HepG2 (cell line): Measurements from ENCODE around the gene COL26A1. TPM values are rescaled to one million over a fixed set of nuclear protein-coding genes. Genes with fewer than 3 reads are reported as not detected.

ENCODE experiments used
- ATAC-seq: fragments of 200-7000 bp; cut with Tn5 transposase; 3 replicates; pipeline ENCODE4 v1.9.1; 2020; ENCODE audit warnings: mild to moderate bottlenecking, moderate library complexity
- BruUV-seq: library from RNA; stranded (reverse); fragments of 400-500 nt; replicated peaks from 2 replicates; lab custom pipeline; 2021; lab: Mats Ljungman, UMichigan
- CTCF ChIA-PET: fragments of 300-600 bp; formaldehyde crosslinking; extraction: SDS; loops from one replicate; lab custom pipeline; 2021; ENCODE audit warnings: low total read pairs, inconsistent platforms, low intra/inter-chr PET ratio; lab: Yijun Ruan, JAX
- POLR2A ChIA-PET: fragments of 350-600 bp; sonication (Branson Sonifier 250); formaldehyde crosslinking; loops from one replicate; lab custom pipeline; 2020; ENCODE audit warnings: antibody characterized with exemption, inconsistent platforms; lab: Yijun Ruan, JAX
- DNase-seq: peaks from one replicate; pipeline ENCODE4 v3.0.0-alpha.2; 2015; ENCODE audit warnings: low spot score
- FAIRE-seq: peaks from 3 replicates; lab custom pipeline; 2011; peaks lifted over from hg19 to GRCh38; lab: Jason Lieb, UNC
- H2AFZ ChIP-seq: one replicate; pipeline ENCODE4 v1.6.1; 2011; ENCODE audit warnings: low read length, inconsistent platforms
- H3K27ac ChIP-seq: fragments of 300-600 bp; 3 replicates; pipeline ENCODE4 v1.8.0; 2011; ENCODE audit warnings: mixed run types, mild to moderate bottlenecking, mixed read lengths, low read length, inconsistent platforms; ENCODE audit not compliant: insufficient read depth; ENCODE audit errors: extremely low read length
- H3K27me3 ChIP-seq, 2 experiments: fragments of 200-600 bp in 1 of 2; 2 replicates in 1 of 2; 3 replicates in 1 of 2; pipeline versions ENCODE4 v1.6.0 to v1.8.0; 2011; ENCODE audit warnings: low read length in 2 of 2, mild to moderate bottlenecking in 2 of 2, moderate library complexity in 2 of 2, inconsistent platforms in 1 of 2; ENCODE audit not compliant: insufficient read depth in 2 of 2, control insufficient read depth in 1 of 2
- H3K36me3 ChIP-seq, 2 experiments: fragments of 200-600 bp in 1 of 2; replicated peaks in 1 of 2; 2 replicates in 1 of 2; 3 replicates in 1 of 2; pipeline versions ENCODE4 v1.5.1 to v1.8.0; 2011; ENCODE audit warnings: low read length in 2 of 2, inconsistent platforms in 1 of 2; ENCODE audit not compliant: insufficient read depth in 2 of 2, control insufficient read depth in 1 of 2
- H3K4me1 ChIP-seq: 2 replicates; pipeline ENCODE4 v1.5.1; 2012; ENCODE audit warnings: low read length, inconsistent platforms; ENCODE audit not compliant: insufficient read depth
- H3K4me2 ChIP-seq: 2 replicates; pipeline ENCODE4 v1.6.0; 2011; ENCODE audit warnings: low read depth, low read length, inconsistent platforms
- H3K4me3 ChIP-seq, 3 experiments: fragments of 200-600 bp in 1 of 3; sonication (generic), shearing (Covaris generic) in 1 of 3; replicated peaks in 1 of 3; 2 replicates each; pipeline ENCODE4 v1.5.1; 2011 to 2016; ENCODE audit warnings: low read length in 3 of 3, inconsistent platforms in 2 of 3, low read depth in 2 of 3, mild to moderate bottlenecking in 2 of 3, control low read depth in 1 of 3, mixed read lengths in 1 of 3; ENCODE audit not compliant: insufficient read depth in 1 of 3
- H3K79me2 ChIP-seq: one replicate; pipeline ENCODE4 v1.6.1; 2011; ENCODE audit warnings: low read length, inconsistent platforms; ENCODE audit not compliant: insufficient read depth
- H3K9ac ChIP-seq: 2 replicates; pipeline ENCODE4 v1.6.0; 2011; ENCODE audit warnings: mild to moderate bottlenecking, low read depth, low read length, inconsistent platforms; ENCODE audit not compliant: insufficient read depth
- H3K9me3 ChIP-seq: 2 replicates; pipeline ENCODE4 v1.5.1; 2012; ENCODE audit warnings: mild to moderate bottlenecking, low read length
- H4K20me1 ChIP-seq: 2 replicates; pipeline ENCODE4 v1.6.0; 2011; ENCODE audit warnings: inconsistent platforms, mild to moderate bottlenecking, low read length, moderate library complexity; ENCODE audit not compliant: insufficient read depth
- ARID2 ChIP-seq: sonication (generic); formaldehyde crosslinking; IDR thresholded peaks from 2 replicates; pipeline ENCODE4 v1.8.1; 2022; ENCODE audit warnings: mild to moderate bottlenecking, missing genetic modification reagents, borderline replicate concordance
- CEBPB ChIP-seq: IDR thresholded peaks from 2 replicates; pipeline ENCODE4 v1.6.1; 2011; ENCODE audit warnings: low read depth, low read length, improper control_type of control experiment, borderline replicate concordance
- ETV6 ChIP-seq: sonication (generic); formaldehyde crosslinking; conservative IDR thresholded peaks from 2 replicates; pipeline ENCODE4 v1.4.0; 2020; ENCODE audit warnings: missing genetic modification reagents
- SIX4 ChIP-seq: sonication (generic); formaldehyde crosslinking; IDR thresholded peaks from 2 replicates; pipeline ENCODE4 v1.4.0; 2020; ENCODE audit warnings: missing genetic modification reagents
- TAF15 ChIP-seq: fragments of 200-400 bp; formaldehyde crosslinking; IDR thresholded peaks from one replicate; pipeline ENCODE4 v1.6.1; 2018; ENCODE audit warnings: mild to moderate bottlenecking, low read depth, low read length; ENCODE audit not compliant: poor library complexity, severe bottlenecking
- ZNF180 ChIP-seq: sonication (generic); formaldehyde crosslinking; IDR thresholded peaks from 2 replicates; pipeline ENCODE4 v1.4.0; 2020; ENCODE audit warnings: low read depth, missing genetic modification reagents, borderline replicate concordance
- ZNF292 ChIP-seq: sonication (generic); formaldehyde crosslinking; IDR thresholded peaks from 2 replicates; pipeline ENCODE4 v1.8.1; 2022; ENCODE audit warnings: mild to moderate bottlenecking, low read depth, missing genetic modification reagents, borderline replicate concordance
- ZNF331 ChIP-seq: sonication (generic); formaldehyde crosslinking; IDR thresholded peaks from 2 replicates; pipeline ENCODE4 v1.4.0; 2020; ENCODE audit warnings: missing genetic modification reagents
- ZNF501 ChIP-seq: sonication (generic); formaldehyde crosslinking; IDR thresholded peaks from 2 replicates; pipeline ENCODE4 v1.5.1; 2020; ENCODE audit warnings: mild to moderate bottlenecking, moderate library complexity, missing genetic modification reagents
- ZNF660 ChIP-seq: sonication (generic); formaldehyde crosslinking; IDR thresholded peaks from 2 replicates; pipeline ENCODE4 v1.5.1; 2020; ENCODE audit warnings: mild to moderate bottlenecking, low read depth, missing genetic modification reagents, borderline replicate concordance
- WGBS: methylation state at CpG from one replicate; pipeline ENCODE4 v1.1.6; 2017; ENCODE audit warnings: low lambda C conversion rate; 5-methylcytosine and 5-hydroxymethylcytosine counted together
- in situ Hi-C: cut with HindIII; loops from 2 replicates; pipeline ENCODE4 v1.10.0; 2017; ENCODE audit warnings: low pct_unique_long_range_greater_than_20kb; ENCODE audit not compliant: extremely low pct_ligation_motif_present
- intact Hi-C: fragments of 100-400 bp; cut with micrococcal nuclease; formaldehyde crosslinking; loops from one replicate; pipeline ENCODE4 v1.10.0; 2022; ENCODE audit not compliant: unreplicated experiment
- polyA plus RNA-seq, 8 experiments: library from polyadenylated mRNA; depleted of rRNA in 3 of 8; stranded (reverse) in 7 of 8; unstranded in 1 of 8; fragments of >200 nt; fragmentation: Illumina TruSeq in 4 of 8; extraction: Trizol in 4 of 8; gene quantifications; 2 replicates each; pipeline versions ENCODE4 v1.2.1 to v1.2.3, GENCODE V29; 2011 to 2016; ENCODE audit warnings: low read depth in 4 of 8, missing spikeins in 1 of 8, mixed read lengths in 1 of 8; ENCODE audit not compliant: insufficient read depth in 1 of 8
- total RNA-seq, 5 experiments: library from RNA; depleted of rRNA; stranded (reverse); fragments of >200 nt; fragmentation: Illumina TruSeq; extraction: Trizol; gene quantifications; 2 replicates each; pipeline ENCODE4 v1.2.3, GENCODE V29; 2016; ENCODE audit warnings: low read depth in 1 of 5
- TF ChIP-seq, protein P1 (sequence below): IDR thresholded peaks from 2 replicates; pipeline ENCODE4 v1.6.1; 2018; ENCODE audit warnings: missing genetic modification reagents
- TF ChIP-seq, protein P2 (sequence below): sonication (generic); formaldehyde crosslinking; conservative IDR thresholded peaks from 2 replicates; pipeline ENCODE4 v1.4.0; 2020; ENCODE audit warnings: missing genetic modification reagents

COL26A1 gene
- total and polyA plus RNA-seq, 2 of the 13 experiments (the other 11 are each of a cell fraction or from before 2014, with no cell fraction given) = 7.8 to 9.2 TPM

DNA sequence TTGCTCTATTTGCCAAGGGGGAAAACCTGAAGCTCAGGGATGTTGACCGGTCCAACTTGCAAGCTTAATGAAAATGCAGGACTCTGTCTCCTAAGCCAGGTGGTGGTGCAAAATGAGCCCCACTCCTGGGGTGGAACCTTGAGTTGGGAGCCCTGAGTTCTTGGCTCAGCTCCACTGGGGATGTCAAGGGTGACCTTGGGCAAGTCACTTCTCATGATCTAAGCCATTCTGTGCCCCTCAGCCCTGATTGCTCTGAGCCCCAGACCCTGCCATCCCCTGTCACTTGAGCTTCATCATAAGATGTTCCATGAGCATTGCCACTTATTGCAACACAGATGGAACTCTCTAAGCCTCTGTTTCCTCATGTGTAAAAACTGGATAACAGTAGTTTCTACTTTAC, 232.6 kb downstream of the COL26A1 start:
- TF ChIP-seq SIX4 (CRISPR knock-in tag) (no peak), TAF15 (no peak), ZNF331 (no peak), CEBPB (0 out of 2 replicates have a peak, but pooled peaks have one; percentile 12), ZNF501 (CRISPR knock-in tag) (no peak)
- TF ChIP-seq, protein P1, sequence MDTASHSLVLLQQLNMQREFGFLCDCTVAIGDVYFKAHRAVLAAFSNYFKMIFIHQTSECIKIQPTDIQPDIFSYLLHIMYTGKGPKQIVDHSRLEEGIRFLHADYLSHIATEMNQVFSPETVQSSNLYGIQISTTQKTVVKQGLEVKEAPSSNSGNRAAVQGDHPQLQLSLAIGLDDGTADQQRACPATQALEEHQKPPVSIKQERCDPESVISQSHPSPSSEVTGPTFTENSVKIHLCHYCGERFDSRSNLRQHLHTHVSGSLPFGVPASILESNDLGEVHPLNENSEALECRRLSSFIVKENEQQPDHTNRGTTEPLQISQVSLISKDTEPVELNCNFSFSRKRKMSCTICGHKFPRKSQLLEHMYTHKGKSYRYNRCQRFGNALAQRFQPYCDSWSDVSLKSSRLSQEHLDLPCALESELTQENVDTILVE (CRISPR knock-in tag) = no peak
- no TSS peak for BruUV-seq
- H3K79me2 ChIP-seq = no peaks in the 10 kb centered on the region
- H3K27ac ChIP-seq = no peak overlapping the region
- H4K20me1 ChIP-seq = no peaks in the 10 kb centered on the region
- peaks cover 0 to 6% of the 10 kb centered on the region in 2 experiments; a peak in 3 of 5 replicates for H3K27me3 ChIP-seq
- in situ Hi-C loops = no loop called here
- peaks cover 35% of the 10 kb centered on the region for H3K4me1 ChIP-seq
- ChIA-PET POLR2A (no interaction called here), CTCF (no interaction called here)
- no peak overlapping the region for H3K4me3 ChIP-seq
- DNase-seq (no peak), ATAC-seq (no peak), FAIRE-seq (no peak)
- H2AFZ ChIP-seq = no peak overlapping the region
- no CpG with 5 or more reads among the region's 1 CpG for WGBS
- H3K36me3 ChIP-seq = no peaks in the 10 kb centered on the region
- no peak overlapping the region for H3K4me2 ChIP-seq
- intact Hi-C loops = no loop called here
- H3K9me3 ChIP-seq = no peaks in the 10 kb centered on the region
- no peak overlapping the region for H3K9ac ChIP-seq

DNA sequence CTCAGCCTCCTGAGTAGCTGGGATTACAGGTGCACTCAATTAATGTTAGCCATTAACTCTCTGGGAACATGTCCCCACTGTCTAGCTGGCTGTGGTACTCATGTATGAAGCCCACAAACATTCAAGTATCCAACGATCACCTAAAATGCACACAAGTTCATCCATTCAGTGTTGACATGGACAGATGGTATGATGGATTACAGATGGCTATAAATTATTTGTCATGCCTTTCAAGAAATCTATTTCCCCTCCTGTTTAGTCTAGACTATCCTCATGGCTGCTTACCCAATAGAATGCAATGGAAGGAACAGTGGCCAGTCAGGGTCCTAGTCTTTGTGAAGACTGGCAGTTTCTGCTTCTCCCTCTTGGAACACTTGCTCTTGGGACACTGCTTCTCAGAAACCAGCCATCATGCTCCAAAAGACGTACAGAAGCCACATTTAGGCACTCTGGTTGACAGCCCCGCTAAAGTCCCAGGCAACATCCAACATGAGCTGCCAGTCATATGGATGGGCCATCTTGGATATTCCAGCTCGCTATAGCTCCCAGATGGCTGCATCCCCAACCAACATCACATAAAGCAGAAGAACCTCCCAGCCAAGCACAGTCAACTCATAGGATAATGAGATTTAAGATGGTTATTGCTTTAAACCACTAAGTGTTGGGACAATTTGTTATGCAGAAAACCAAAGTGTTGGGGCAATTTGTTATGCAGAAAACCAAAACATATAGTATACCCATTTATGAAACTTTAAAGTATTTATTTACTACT, 233.3 kb downstream of the COL26A1 start:
- peaks cover 0 to 8% of the 10 kb centered on the region in 2 experiments; a peak in 3 of 5 replicates for H3K27me3 ChIP-seq
- no peak for FAIRE-seq
- 87% methylated on average over 2 of the region's 4 CpGs for WGBS
- ChIA-PET POLR2A (no interaction called here), CTCF (no interaction called here)
- peaks cover 41% of the 10 kb centered on the region for H3K4me1 ChIP-seq
- no peak overlapping the region for H3K9ac ChIP-seq
- no peak for DNase-seq
- H3K4me3 ChIP-seq = no peak overlapping the region
- no peaks in the 10 kb centered on the region for H3K9me3 ChIP-seq
- ATAC-seq = no peak
- intact Hi-C loops (no loop called here), in situ Hi-C loops (no loop called here)
- no TSS peak for BruUV-seq
- no peaks in the 10 kb centered on the region for H3K79me2 ChIP-seq
- no peaks in the 10 kb centered on the region for H3K36me3 ChIP-seq
- H2AFZ ChIP-seq = no peak overlapping the region
- TF ChIP-seq, protein P2, sequence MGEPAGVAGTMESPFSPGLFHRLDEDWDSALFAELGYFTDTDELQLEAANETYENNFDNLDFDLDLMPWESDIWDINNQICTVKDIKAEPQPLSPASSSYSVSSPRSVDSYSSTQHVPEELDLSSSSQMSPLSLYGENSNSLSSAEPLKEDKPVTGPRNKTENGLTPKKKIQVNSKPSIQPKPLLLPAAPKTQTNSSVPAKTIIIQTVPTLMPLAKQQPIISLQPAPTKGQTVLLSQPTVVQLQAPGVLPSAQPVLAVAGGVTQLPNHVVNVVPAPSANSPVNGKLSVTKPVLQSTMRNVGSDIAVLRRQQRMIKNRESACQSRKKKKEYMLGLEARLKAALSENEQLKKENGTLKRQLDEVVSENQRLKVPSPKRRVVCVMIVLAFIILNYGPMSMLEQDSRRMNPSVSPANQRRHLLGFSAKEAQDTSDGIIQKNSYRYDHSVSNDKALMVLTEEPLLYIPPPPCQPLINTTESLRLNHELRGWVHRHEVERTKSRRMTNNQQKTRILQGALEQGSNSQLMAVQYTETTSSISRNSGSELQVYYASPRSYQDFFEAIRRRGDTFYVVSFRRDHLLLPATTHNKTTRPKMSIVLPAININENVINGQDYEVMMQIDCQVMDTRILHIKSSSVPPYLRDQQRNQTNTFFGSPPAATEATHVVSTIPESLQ = no peak
- no peak for TF ChIP-seq ZNF660 (CRISPR knock-in tag)
- TF ChIP-seq ZNF292 (CRISPR knock-in tag) = no peak
- TF ChIP-seq ZNF331 = peak; percentile 75
- TF ChIP-seq ARID2 (CRISPR knock-in tag) = no peak
- no peak for TF ChIP-seq ZNF180 (CRISPR knock-in tag)
- no peak for TF ChIP-seq ETV6 (CRISPR knock-in tag)
- H4K20me1 ChIP-seq = no peaks in the 10 kb centered on the region
- no peak overlapping the region for H3K4me2 ChIP-seq
- no peak overlapping the region for H3K27ac ChIP-seq
